ENCODE data around the gene IL33. TPM values are rescaled to one million over a fixed set of nuclear protein-coding genes. Genes with fewer than 3 reads are reported as not detected.

The IL33 gene
- total and polyA plus RNA-seq, 2 of the 4 experiments (the other 2 are of a cell fraction), result not detected

- H3K4me1 ChIP-seq (ENCODE audit: control insufficient read depth, insufficient read depth, low read length), result no peaks in the 10 kb centered on the region
- H2AK9ac ChIP-seq (replicated peaks; ENCODE audit: low read depth, low read length, poor library complexity), result no peak overlapping the region
- H2BK120ac ChIP-seq (ENCODE audit: low read depth, low read length), result no peak overlapping the region
- ATAC-seq (ENCODE audit: low read depth), result no peak
- H4K5ac ChIP-seq (ENCODE audit: low read depth, low read length), result no peak overlapping the region
- H3K27me3 ChIP-seq (ENCODE audit: control insufficient read depth, insufficient read depth, low read length), result peaks cover 5% of the 10 kb centered on the region; the same call in 1 of the 2 replicates
- no peak overlapping the region for H2BK5ac ChIP-seq (ENCODE audit: low read depth, low read length, poor library complexity, severe bottlenecking)
- dilution Hi-C loops (cut with HindIII; ENCODE audit: low sequenced_read_pairs, unreplicated experiment) (no loop called here), intact Hi-C loops (cut with micrococcal nuclease) (no loop called here), in situ Hi-C loops (cut with MboI; ENCODE audit: low sequenced_read_pairs) (no loop called here)
- H4K20me1 ChIP-seq (ENCODE audit: insufficient read depth, low read length), result no peaks in the 10 kb centered on the region
- H3K9me3 ChIP-seq (ENCODE audit: control insufficient read depth, insufficient read depth, low read length), result no peaks in the 10 kb centered on the region
- H3K4me2 ChIP-seq (ENCODE audit: low read depth, low read length), result no peak overlapping the region
- H3K14ac ChIP-seq (replicated peaks; ENCODE audit: low read depth, low read length), result no peak overlapping the region
- BruUV-seq (replicated peaks), result no TSS peak
- no peak overlapping the region for H4K91ac ChIP-seq (ENCODE audit: insufficient read depth, low read depth, low read length)
- H3K9me1 ChIP-seq (ENCODE audit: insufficient read depth, low read length), result no peaks in the 10 kb centered on the region
- no peak overlapping the region for H3K23ac ChIP-seq (ENCODE audit: low read depth, low read length)
- H3K79me1 ChIP-seq (ENCODE audit: low read depth in 1 of 2, low read length in 2 of 2), result no peaks in the 10 kb centered on the region
- DNase-seq, result no peak
- H3K27ac ChIP-seq (ENCODE audit: insufficient read depth, low read length), result no peak overlapping the region
- no peak overlapping the region for H3K4ac ChIP-seq (ENCODE audit: low read depth, low read length)
- no peak overlapping the region for H3K56ac ChIP-seq (ENCODE audit: extremely low read depth, insufficient read depth, low read length)
- no peak overlapping the region for H4K8ac ChIP-seq (ENCODE audit: low read depth in 2 of 2, low read length in 2 of 2)
- ChIA-PET CTCF (no interaction called here), POLR2A (ENCODE audit: unreplicated experiment) (no interaction called here)
- no peak overlapping the region for H2AK5ac ChIP-seq (ENCODE audit: low read depth, low read length)
- no CpG with 5 or more reads among the region's 1 CpG for WGBS, 2 experiments (ENCODE audit: extremely low coverage in 2 of 2, insufficient read length in 1 of 2)
- no peak overlapping the region for H2AFZ ChIP-seq (replicated peaks; ENCODE audit: low read length, poor library complexity)
- H3K4me3 ChIP-seq (ENCODE audit: insufficient read depth, low read depth, low read length), result no peak overlapping the region
- H2BK15ac ChIP-seq (ENCODE audit: low read depth, low read length), result no peak overlapping the region
- no peak overlapping the region for H3K9ac ChIP-seq (ENCODE audit: low read depth, low read length)
- no peak for TF ChIP-seq MAZ (IDR thresholded peaks at IDR 0.05; ENCODE audit: borderline replicate concordance, low read depth, low read length)
- TF ChIP-seq MAFK (IDR thresholded peaks at IDR 0.05; ENCODE audit: low read depth, low read length), result no peak
- TF ChIP-seq RAD21 (IDR thresholded peaks at IDR 0.05; ENCODE audit: low read length), result no peak
- no peak for TF ChIP-seq SMC3 (IDR thresholded peaks at IDR 0.05; ENCODE audit: low read depth, low read length)
- no peak for TF ChIP-seq BHLHE40 (IDR thresholded peaks at IDR 0.05; ENCODE audit: low read depth, low read length)
- no peak for TF ChIP-seq CEBPB (IDR thresholded peaks at IDR 0.05; ENCODE audit: low read depth, low read length)
- no peak for TF ChIP-seq RFX5 (IDR thresholded peaks at IDR 0.05; ENCODE audit: low read depth, low read length)
- TF ChIP-seq, protein P1, sequence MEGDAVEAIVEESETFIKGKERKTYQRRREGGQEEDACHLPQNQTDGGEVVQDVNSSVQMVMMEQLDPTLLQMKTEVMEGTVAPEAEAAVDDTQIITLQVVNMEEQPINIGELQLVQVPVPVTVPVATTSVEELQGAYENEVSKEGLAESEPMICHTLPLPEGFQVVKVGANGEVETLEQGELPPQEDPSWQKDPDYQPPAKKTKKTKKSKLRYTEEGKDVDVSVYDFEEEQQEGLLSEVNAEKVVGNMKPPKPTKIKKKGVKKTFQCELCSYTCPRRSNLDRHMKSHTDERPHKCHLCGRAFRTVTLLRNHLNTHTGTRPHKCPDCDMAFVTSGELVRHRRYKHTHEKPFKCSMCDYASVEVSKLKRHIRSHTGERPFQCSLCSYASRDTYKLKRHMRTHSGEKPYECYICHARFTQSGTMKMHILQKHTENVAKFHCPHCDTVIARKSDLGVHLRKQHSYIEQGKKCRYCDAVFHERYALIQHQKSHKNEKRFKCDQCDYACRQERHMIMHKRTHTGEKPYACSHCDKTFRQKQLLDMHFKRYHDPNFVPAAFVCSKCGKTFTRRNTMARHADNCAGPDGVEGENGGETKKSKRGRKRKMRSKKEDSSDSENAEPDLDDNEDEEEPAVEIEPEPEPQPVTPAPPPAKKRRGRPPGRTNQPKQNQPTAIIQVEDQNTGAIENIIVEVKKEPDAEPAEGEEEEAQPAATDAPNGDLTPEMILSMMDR (conservative IDR thresholded peaks at IDR 0.05; ENCODE audit: low read depth, low read length), result no peak
- TF ChIP-seq POLR2A (IDR thresholded peaks at IDR 0.05; ENCODE audit: low read depth, low read length), result no peak
- no peak for TF ChIP-seq CHD1 (IDR thresholded peaks at IDR 0.05; ENCODE audit: low read depth, low read length)
- TF ChIP-seq FOS (IDR thresholded peaks at IDR 0.05; ENCODE audit: low read depth, low read length), result no peak
- TF ChIP-seq NFE2L2 (IDR thresholded peaks at IDR 0.05; ENCODE audit: low read depth, low read length), result no peak
- TF ChIP-seq USF2 (IDR thresholded peaks at IDR 0.05; ENCODE audit: low read depth, low read length), result no peak
- no peak for TF ChIP-seq ELK1 (IDR thresholded peaks at IDR 0.05; ENCODE audit: borderline replicate concordance, low read depth, low read length)
- H2BK20ac ChIP-seq (ENCODE audit: low read depth, low read length), result no peak overlapping the region
- H3K18ac ChIP-seq (ENCODE audit: low read depth, low read length), result no peak overlapping the region
- no peaks in the 10 kb centered on the region for H3K36me3 ChIP-seq (ENCODE audit: control insufficient read depth, insufficient read depth, low read length)
These were observed 9.0 kb downstream of the IL33 start for GRCh38 chr9:6224393-6225154.

Data from IMR-90 (cell line).